Measurements from ENCODE around the gene PSG4. TPM values are rescaled to one million over a fixed set of nuclear protein-coding genes. Genes with fewer than 3 reads are reported as not detected.
"Not testable (repeated sequence)": the region's sequence is repeated elsewhere in the genome, so short reads cannot be mapped to it uniquely, and the experiment has no call there.

PSG4 gene
- total and polyA plus RNA-seq, 2 donors = 0.05 to 0.07 TPM

GRCh38 chr19:43203611-43204010, 1.8 kb downstream of the PSG4 start:
- DNase-seq (ENCODE audit: low read depth in 6 of 9, low spot score in 9 of 9); H3K27me3 ChIP-seq (ENCODE audit: control insufficient read depth in 2 of 2, insufficient read depth in 1 of 2, low read length in 1 of 2); H3K27ac ChIP-seq (ENCODE audit: low read depth in 1 of 2, low read length in 1 of 2); H3K4me1 ChIP-seq (ENCODE audit: control insufficient read depth in 2 of 2, insufficient read depth in 2 of 2, low read length in 2 of 2); H3K9me3 ChIP-seq (ENCODE audit: control insufficient read depth in 2 of 2, insufficient read depth in 1 of 2, low read length in 1 of 2); H3K4me3 ChIP-seq (ENCODE audit: low read length in 2 of 2); H3K36me3 ChIP-seq (ENCODE audit: control insufficient read depth in 2 of 2, insufficient read depth in 2 of 2, low read length in 1 of 2): not testable (repeated sequence)
- 95% methylated on average over 7 of the region's 7 CpGs for WGBS

- 84% methylated on average over 2 of the region's 2 CpGs for WGBS
- not testable (repeated sequence) for H3K4me3 ChIP-seq (ENCODE audit: low read length in 2 of 2); H3K27me3 ChIP-seq (ENCODE audit: control insufficient read depth in 2 of 2, insufficient read depth in 1 of 2, low read length in 1 of 2); H3K4me1 ChIP-seq (ENCODE audit: control insufficient read depth in 2 of 2, insufficient read depth in 2 of 2, low read length in 2 of 2); H3K27ac ChIP-seq (ENCODE audit: low read depth in 1 of 2, low read length in 1 of 2); H3K9me3 ChIP-seq (ENCODE audit: control insufficient read depth in 2 of 2, insufficient read depth in 1 of 2, low read length in 1 of 2); H3K36me3 ChIP-seq (ENCODE audit: control insufficient read depth in 2 of 2, insufficient read depth in 2 of 2, low read length in 1 of 2); DNase-seq (ENCODE audit: low read depth in 6 of 9, low spot score in 9 of 9)
Observed at GRCh38 chr19:43201891-43202290, 3.5 kb downstream of the PSG4 start.

GRCh38 chr19:43201337-43201801, 4.1 kb downstream of the PSG4 start:
- H3K4me1 ChIP-seq (ENCODE audit: control insufficient read depth in 2 of 2, insufficient read depth in 2 of 2, low read length in 2 of 2) = not testable (repeated sequence)

GRCh38 chr19:43198686-43199419, 6.6 kb downstream of the PSG4 start:
- WGBS = 61% methylated on average over 5 of the region's 5 CpGs
- not testable (repeated sequence) for DNase-seq (ENCODE audit: low read depth in 6 of 9, low spot score in 9 of 9); H3K27ac ChIP-seq (ENCODE audit: low read depth in 1 of 2, low read length in 1 of 2); H3K4me3 ChIP-seq (ENCODE audit: low read length in 2 of 2); H3K27me3 ChIP-seq (ENCODE audit: control insufficient read depth in 2 of 2, insufficient read depth in 1 of 2, low read length in 1 of 2); H3K9me3 ChIP-seq (ENCODE audit: control insufficient read depth in 2 of 2, insufficient read depth in 1 of 2, low read length in 1 of 2); H3K36me3 ChIP-seq (ENCODE audit: control insufficient read depth in 2 of 2, insufficient read depth in 2 of 2, low read length in 1 of 2); H3K4me1 ChIP-seq (ENCODE audit: control insufficient read depth in 2 of 2, insufficient read depth in 2 of 2, low read length in 2 of 2)

More at GRCh38 chr19:43201337-43201801, 4.1 kb downstream of the PSG4 start:
- not testable (repeated sequence) for H3K36me3 ChIP-seq (ENCODE audit: control insufficient read depth in 2 of 2, insufficient read depth in 2 of 2, low read length in 1 of 2); DNase-seq (ENCODE audit: low read depth in 6 of 9, low spot score in 9 of 9); H3K27me3 ChIP-seq (ENCODE audit: control insufficient read depth in 2 of 2, insufficient read depth in 1 of 2, low read length in 1 of 2); H3K27ac ChIP-seq (ENCODE audit: low read depth in 1 of 2, low read length in 1 of 2); H3K4me3 ChIP-seq (ENCODE audit: low read length in 2 of 2); H3K9me3 ChIP-seq (ENCODE audit: control insufficient read depth in 2 of 2, insufficient read depth in 1 of 2, low read length in 1 of 2)
- 93% methylated on average over 7 of the region's 7 CpGs for WGBS

- WGBS = 90% methylated on average over 4 of the region's 7 CpGs
- not testable (repeated sequence) for H3K9me3 ChIP-seq (ENCODE audit: control insufficient read depth in 2 of 2, insufficient read depth in 1 of 2, low read length in 1 of 2); H3K4me3 ChIP-seq (ENCODE audit: low read length in 2 of 2); H3K27ac ChIP-seq (ENCODE audit: low read depth in 1 of 2, low read length in 1 of 2); DNase-seq (ENCODE audit: low read depth in 6 of 9, low spot score in 9 of 9); H3K27me3 ChIP-seq (ENCODE audit: control insufficient read depth in 2 of 2, insufficient read depth in 1 of 2, low read length in 1 of 2); H3K36me3 ChIP-seq (ENCODE audit: control insufficient read depth in 2 of 2, insufficient read depth in 2 of 2, low read length in 1 of 2); H3K4me1 ChIP-seq (ENCODE audit: control insufficient read depth in 2 of 2, insufficient read depth in 2 of 2, low read length in 2 of 2)
Observed at GRCh38 chr19:43197666-43198397, 7.6 kb downstream of the PSG4 start.

GRCh38 chr19:43194397-43194796, 11.0 kb downstream of the PSG4 start:
- H3K27me3 ChIP-seq (ENCODE audit: control insufficient read depth in 2 of 2, insufficient read depth in 1 of 2, low read length in 1 of 2); H3K4me1 ChIP-seq (ENCODE audit: control insufficient read depth in 2 of 2, insufficient read depth in 2 of 2, low read length in 2 of 2); H3K9me3 ChIP-seq (ENCODE audit: control insufficient read depth in 2 of 2, insufficient read depth in 1 of 2, low read length in 1 of 2); DNase-seq (ENCODE audit: low read depth in 6 of 9, low spot score in 9 of 9); H3K27ac ChIP-seq (ENCODE audit: low read depth in 1 of 2, low read length in 1 of 2); H3K4me3 ChIP-seq (ENCODE audit: low read length in 2 of 2); H3K36me3 ChIP-seq (ENCODE audit: control insufficient read depth in 2 of 2, insufficient read depth in 2 of 2, low read length in 1 of 2): not testable (repeated sequence)
- 89% methylated on average over 7 of the region's 7 CpGs for WGBS

DNA sequence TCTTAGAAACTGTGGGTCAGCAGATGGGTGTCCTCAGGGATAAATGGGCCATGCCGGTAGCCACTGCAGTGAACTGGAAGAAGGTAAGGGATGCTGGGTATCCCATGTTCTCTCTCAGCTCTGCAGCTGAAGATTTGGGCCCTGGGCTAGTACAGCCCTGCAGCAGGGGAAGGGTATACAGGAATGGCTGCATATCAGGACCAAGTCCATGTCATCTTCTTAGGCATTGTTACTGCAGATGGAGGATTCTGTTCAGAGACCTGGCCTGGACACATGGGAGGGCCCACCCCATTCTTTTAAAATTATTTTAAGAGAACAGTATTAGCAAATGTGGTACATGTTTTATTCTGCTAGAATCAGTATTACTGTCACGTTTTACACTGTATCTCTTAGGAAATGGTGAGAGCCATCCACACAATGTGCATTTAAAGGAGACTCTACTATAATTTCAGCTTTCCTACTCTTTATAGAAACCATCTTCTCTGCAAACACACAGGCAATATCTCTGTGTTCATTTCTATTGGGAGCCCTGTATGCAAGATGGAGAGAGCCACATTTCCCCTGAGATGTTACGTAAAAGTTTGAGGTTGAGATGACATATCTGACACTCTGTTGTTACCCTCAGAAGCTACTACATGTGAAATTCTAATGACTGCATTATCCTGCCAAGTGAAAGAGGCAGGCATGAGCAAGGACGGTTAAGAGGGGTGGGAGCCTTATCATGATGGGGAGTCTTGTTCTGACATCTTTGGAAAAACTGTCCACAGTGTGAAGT, 12.9 kb downstream of the PSG4 start:
- H3K27ac ChIP-seq (ENCODE audit: low read depth in 1 of 2, low read length in 1 of 2); DNase-seq (ENCODE audit: low read depth in 6 of 9, low spot score in 9 of 9); H3K27me3 ChIP-seq (ENCODE audit: control insufficient read depth in 2 of 2, insufficient read depth in 1 of 2, low read length in 1 of 2); H3K36me3 ChIP-seq (ENCODE audit: control insufficient read depth in 2 of 2, insufficient read depth in 2 of 2, low read length in 1 of 2); H3K4me3 ChIP-seq (ENCODE audit: low read length in 2 of 2); H3K4me1 ChIP-seq (ENCODE audit: control insufficient read depth in 2 of 2, insufficient read depth in 2 of 2, low read length in 2 of 2); H3K9me3 ChIP-seq (ENCODE audit: control insufficient read depth in 2 of 2, insufficient read depth in 1 of 2, low read length in 1 of 2): not testable (repeated sequence)
- WGBS = 67% methylated on average over 4 of the region's 4 CpGs

GRCh38 chr19:43188092-43188491, 17.3 kb downstream of the PSG4 start:
- not testable (repeated sequence) for H3K4me3 ChIP-seq (ENCODE audit: low read length in 2 of 2); H3K4me1 ChIP-seq (ENCODE audit: control insufficient read depth in 2 of 2, insufficient read depth in 2 of 2, low read length in 2 of 2); H3K27me3 ChIP-seq (ENCODE audit: control insufficient read depth in 2 of 2, insufficient read depth in 1 of 2, low read length in 1 of 2); H3K27ac ChIP-seq (ENCODE audit: low read depth in 1 of 2, low read length in 1 of 2); H3K36me3 ChIP-seq (ENCODE audit: control insufficient read depth in 2 of 2, insufficient read depth in 2 of 2, low read length in 1 of 2); DNase-seq (ENCODE audit: low read depth in 6 of 9, low spot score in 9 of 9); H3K9me3 ChIP-seq (ENCODE audit: control insufficient read depth in 2 of 2, insufficient read depth in 1 of 2, low read length in 1 of 2)
- WGBS = 69% methylated on average over 9 of the region's 9 CpGs

Measured in thymus (tissue), 11 donors.